ENCODE data around the gene FOXA3. TPM values are rescaled to one million over a fixed set of nuclear protein-coding genes. Genes with fewer than 3 reads are reported as not detected.
A peak's percentile ranks its signal among the peaks of the same experiment; 100 is the strongest.

FOXA3 gene
- total RNA-seq, 3 donors from 2014 or later = 14.1 to 33.7 (median 32.9) TPM

DNA sequence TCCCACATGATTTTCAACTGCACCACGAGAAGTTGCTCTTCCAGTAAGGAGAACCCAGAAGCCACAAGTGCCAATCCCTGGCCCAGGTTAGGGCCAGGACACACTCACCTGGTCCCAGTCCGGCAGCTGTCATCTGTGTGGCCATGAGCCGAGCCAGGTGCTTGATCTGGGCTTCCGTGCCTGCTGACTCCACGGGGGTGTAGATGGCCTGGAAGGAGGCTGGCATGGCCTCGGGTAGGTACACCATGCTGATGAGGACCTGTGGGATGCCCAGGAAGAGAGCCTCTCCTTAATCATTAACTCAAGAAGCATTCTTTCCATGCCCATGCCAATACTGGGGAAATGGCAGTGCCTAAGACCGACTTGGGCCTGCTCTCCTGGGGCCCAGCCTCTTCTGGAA, 29.2 kb upstream of the FOXA3 start:
- intact Hi-C loops (cut with DNase I, micrococcal nuclease) = no loop called here
- H3K9me3 ChIP-seq = no peaks in the 10 kb centered on the region
- DNase-seq (peak in 1 of 3 donors; percentile 4), ATAC-seq (no peak)
- TF ChIP-seq, protein P1, sequence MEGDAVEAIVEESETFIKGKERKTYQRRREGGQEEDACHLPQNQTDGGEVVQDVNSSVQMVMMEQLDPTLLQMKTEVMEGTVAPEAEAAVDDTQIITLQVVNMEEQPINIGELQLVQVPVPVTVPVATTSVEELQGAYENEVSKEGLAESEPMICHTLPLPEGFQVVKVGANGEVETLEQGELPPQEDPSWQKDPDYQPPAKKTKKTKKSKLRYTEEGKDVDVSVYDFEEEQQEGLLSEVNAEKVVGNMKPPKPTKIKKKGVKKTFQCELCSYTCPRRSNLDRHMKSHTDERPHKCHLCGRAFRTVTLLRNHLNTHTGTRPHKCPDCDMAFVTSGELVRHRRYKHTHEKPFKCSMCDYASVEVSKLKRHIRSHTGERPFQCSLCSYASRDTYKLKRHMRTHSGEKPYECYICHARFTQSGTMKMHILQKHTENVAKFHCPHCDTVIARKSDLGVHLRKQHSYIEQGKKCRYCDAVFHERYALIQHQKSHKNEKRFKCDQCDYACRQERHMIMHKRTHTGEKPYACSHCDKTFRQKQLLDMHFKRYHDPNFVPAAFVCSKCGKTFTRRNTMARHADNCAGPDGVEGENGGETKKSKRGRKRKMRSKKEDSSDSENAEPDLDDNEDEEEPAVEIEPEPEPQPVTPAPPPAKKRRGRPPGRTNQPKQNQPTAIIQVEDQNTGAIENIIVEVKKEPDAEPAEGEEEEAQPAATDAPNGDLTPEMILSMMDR (IDR thresholded peaks at IDR 0.05) = no peak
- no peaks in the 10 kb centered on the region for H3K4me1 ChIP-seq (ENCODE audit: low read depth)
- peaks cover 23% of the 10 kb centered on the region for H3K36me3 ChIP-seq (ENCODE audit: low read depth)
- H3K4me3 ChIP-seq = no peak overlapping the region

DNA sequence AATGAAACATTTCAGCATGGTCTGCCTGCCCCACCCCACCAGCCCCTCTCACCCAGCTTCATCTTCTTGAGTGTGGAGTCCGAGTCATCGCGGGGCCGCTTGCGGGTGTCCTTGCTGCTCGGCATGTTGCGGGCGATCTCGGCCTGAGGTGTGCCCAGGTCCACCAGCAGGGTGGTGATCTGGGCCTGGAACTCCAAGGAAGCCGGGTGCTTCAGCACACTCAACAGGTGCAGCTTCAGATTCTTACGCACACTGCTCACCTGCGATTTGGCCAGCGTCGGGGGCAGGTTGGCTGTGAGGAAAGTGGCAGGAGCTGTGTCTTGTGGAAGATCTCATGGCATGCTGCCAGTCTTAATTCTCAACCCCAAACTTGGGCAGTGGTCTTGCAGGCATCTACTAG, 21.9 kb upstream of the FOXA3 start:
- Histone ChIP-seq H3K4me1 (ENCODE audit: low read depth) (no peaks in the 10 kb centered on the region), H3K9me3 (no peaks in the 10 kb centered on the region), H3K36me3 (ENCODE audit: low read depth) (peaks cover 11% of the 10 kb centered on the region), H3K4me3 (no peak overlapping the region)
- TF ChIP-seq, protein P1 (IDR thresholded peaks at IDR 0.05) = no peak
- DNase-seq (peak in 1 of 3 donors; percentile 7), ATAC-seq (no peak)
- intact Hi-C loops (cut with DNase I, micrococcal nuclease) = no loop called here

DNA sequence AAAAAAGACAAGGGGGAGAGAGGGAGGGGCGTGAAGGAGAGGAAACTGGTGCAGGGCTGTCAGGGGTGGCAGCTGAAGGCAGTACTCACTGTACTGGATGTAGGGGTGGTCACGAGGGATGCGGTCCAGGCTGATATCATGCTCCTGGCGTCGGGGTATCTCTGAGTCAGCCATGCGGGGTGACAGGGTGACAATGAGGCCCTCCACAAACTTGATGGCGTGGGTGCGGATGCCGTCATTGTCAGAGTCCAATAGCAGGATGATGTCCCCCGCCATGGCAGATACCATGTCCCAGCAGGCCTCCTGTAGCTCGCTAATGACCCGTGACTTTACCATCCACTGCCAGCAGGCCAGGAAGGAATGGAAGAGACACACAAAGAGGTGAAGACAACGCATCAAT, 16.5 kb upstream of the FOXA3 start:
- ATAC-seq (no peak), DNase-seq (peak in 1 of 3 donors; percentile 7)
- Histone ChIP-seq H3K9me3 (no peaks in the 10 kb centered on the region), H3K36me3 (ENCODE audit: low read depth) (no peaks in the 10 kb centered on the region), H3K4me1 (ENCODE audit: low read depth) (no peaks in the 10 kb centered on the region), H3K4me3 (no peak overlapping the region)
- intact Hi-C loops (cut with DNase I, micrococcal nuclease) = no loop called here
- TF ChIP-seq, protein P1 (IDR thresholded peaks at IDR 0.05) = no peak

DNA sequence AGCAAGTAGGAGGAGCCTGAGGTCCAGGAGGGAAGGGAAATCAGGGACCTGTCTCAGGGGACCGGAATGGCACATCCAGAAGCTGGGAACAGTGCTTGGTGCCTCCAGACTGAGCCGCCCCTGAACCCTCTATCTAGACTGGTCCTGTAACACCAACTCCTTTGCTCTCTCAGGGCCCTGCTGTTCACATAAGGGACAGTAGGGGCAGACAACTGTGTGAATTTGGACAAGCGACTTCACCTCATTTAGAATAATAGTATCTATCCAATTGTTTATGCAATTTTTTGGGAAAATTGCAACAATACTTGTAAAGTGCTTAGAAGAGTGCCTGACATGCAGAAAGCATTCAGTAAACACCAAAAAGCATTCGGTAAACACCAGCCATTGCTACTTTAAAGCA, 15.2 kb upstream of the FOXA3 start:
- Histone ChIP-seq H3K4me1 (ENCODE audit: low read depth) (no peaks in the 10 kb centered on the region), H3K9me3 (no peaks in the 10 kb centered on the region), H3K4me3 (no peak overlapping the region), H3K36me3 (ENCODE audit: low read depth) (no peaks in the 10 kb centered on the region)
- TF ChIP-seq, protein P1 (IDR thresholded peaks at IDR 0.05) = no peak
- intact Hi-C loops (cut with DNase I, micrococcal nuclease) = no loop called here
- no peak for DNase-seq
- no peak for ATAC-seq

DNA sequence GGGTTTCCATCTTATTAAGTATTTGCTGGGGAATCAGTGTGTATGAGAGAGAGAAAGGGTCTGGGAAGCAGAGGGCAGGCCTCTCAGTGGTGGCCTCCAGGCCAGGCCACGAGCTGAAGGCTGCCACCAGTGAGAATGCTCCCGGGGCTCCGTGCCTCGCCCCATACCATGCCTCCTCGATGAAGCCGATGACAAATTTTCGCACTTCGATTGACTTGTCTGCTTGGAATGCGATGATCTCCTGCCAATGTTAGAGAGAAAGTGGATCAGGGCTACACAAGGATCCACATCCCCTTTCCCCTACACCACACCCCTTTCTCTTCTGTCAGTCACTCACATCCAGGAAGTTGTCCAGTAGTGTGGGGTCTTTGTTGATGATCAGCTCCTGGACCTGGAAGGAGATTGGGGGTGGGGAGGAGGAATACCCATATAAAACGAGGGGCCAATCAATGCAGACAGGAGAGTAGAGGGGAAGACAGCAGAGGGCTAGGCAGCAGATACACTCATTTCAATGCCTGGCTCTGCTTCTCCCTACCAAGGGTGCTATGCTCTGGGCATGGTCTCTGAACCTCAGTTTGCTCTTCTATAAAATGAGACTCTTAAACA, 11.9 kb upstream of the FOXA3 start:
- Histone ChIP-seq H3K36me3 (ENCODE audit: low read depth) (no peaks in the 10 kb centered on the region), H3K4me3 (no peak overlapping the region), H3K4me1 (ENCODE audit: low read depth) (no peaks in the 10 kb centered on the region), H3K9me3 (no peaks in the 10 kb centered on the region)
- no peak for DNase-seq
- ATAC-seq = no peak
- TF ChIP-seq, protein P1 (IDR thresholded peaks at IDR 0.05) = no peak
- intact Hi-C loops (cut with DNase I, micrococcal nuclease) = no loop called here

DNA sequence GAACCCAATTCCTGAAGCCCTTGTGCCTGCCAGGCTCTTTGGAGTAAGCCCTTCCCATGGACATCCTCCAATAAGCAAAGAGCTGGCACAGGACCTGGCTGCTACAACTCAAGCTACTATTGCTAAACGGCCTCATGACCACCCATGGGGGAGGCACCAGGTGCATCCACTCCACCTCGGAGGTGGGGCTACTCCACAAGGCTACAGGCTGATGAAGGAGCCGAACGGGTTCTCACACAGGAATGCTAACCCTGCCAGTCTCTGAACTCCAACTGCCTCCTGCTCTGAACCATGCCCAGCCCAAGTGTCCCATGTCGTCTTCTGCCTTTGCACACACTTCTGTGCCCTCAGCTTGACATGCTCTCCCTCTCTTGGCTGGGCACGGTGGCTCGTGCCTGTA, 11.1 kb upstream of the FOXA3 start:
- H3K36me3 ChIP-seq (ENCODE audit: low read depth) = no peaks in the 10 kb centered on the region
- peak in 1 of 3 donors; percentile 11 for DNase-seq
- TF ChIP-seq, protein P1 (IDR thresholded peaks at IDR 0.05) = no peak
- no peak overlapping the region for H3K4me3 ChIP-seq
- H3K4me1 ChIP-seq (ENCODE audit: low read depth) = no peaks in the 10 kb centered on the region
- ATAC-seq = no peak
- H3K9me3 ChIP-seq = no peaks in the 10 kb centered on the region
- intact Hi-C loops (cut with DNase I, micrococcal nuclease) = no loop called here

Measured in mucosa of descending colon (tissue), 3 donors.